Panc1 (cell line): ENCODE measurements around the gene LGALS14. TPM values are rescaled to one million over a fixed set of nuclear protein-coding genes. Genes with fewer than 3 reads are reported as not detected.

Experiments
- ATAC-seq: fragments of 200-7000 bp; cut with Tn5 transposase; 2 replicates; pipeline ENCODE4 v1.9.1; 2020; ENCODE audit warnings: mild to moderate bottlenecking, moderate library complexity
- BruUV-seq: library from RNA; stranded (reverse); fragments of 400-500 nt; replicated peaks from 2 replicates; lab custom pipeline; 2021; lab: Mats Ljungman, UMichigan
- CTCF ChIA-PET: fragments of 300-600 bp; sonication (Branson Sonifier 250); formaldehyde crosslinking; loops from one replicate; lab custom pipeline; 2022; ENCODE audit warnings: antibody characterized with exemption; lab: Charles Lee
- POLR2A ChIA-PET: fragments of 300-600 bp; sonication (Branson Sonifier 250); formaldehyde crosslinking; loops from one replicate; lab custom pipeline; 2022; ENCODE audit warnings: antibody characterized with exemption; lab: Charles Lee
- DNase-seq: peaks from one replicate; pipeline ENCODE4 v3.0.0-alpha.2; 2010; ENCODE audit warnings: low read depth, low spot score
- H3K27ac ChIP-seq: 2 replicates; pipeline ENCODE4 v1.5.1; 2011; ENCODE audit warnings: mild to moderate bottlenecking, low read length, inconsistent platforms
- H3K27me3 ChIP-seq: fragments of 200-500 bp; sonication (Bioruptor generic); 2 replicates; pipeline ENCODE4 v1.6.0; 2014; ENCODE audit warnings: low read length, inconsistent platforms; ENCODE audit not compliant: control insufficient read depth, insufficient read depth
- H3K36me3 ChIP-seq: fragments of 200-500 bp; sonication (Bioruptor generic); 2 replicates; pipeline ENCODE4 v1.5.1; 2014; ENCODE audit warnings: inconsistent platforms, mild to moderate bottlenecking, low read length, moderate library complexity; ENCODE audit not compliant: control insufficient read depth, insufficient read depth
- H3K4me1 ChIP-seq: 2 replicates; pipeline ENCODE4 v1.5.1; 2011; ENCODE audit warnings: inconsistent platforms, mild to moderate bottlenecking, low read length, moderate library complexity; ENCODE audit not compliant: control insufficient read depth, insufficient read depth
- H3K4me3 ChIP-seq, 2 experiments: 2 replicates each; pipeline ENCODE4 v1.5.1; 2011 to 2012; ENCODE audit warnings: low read depth in 2 of 2, low read length in 2 of 2, mild to moderate bottlenecking in 2 of 2, inconsistent platforms in 1 of 2, moderate library complexity in 1 of 2
- H3K9me3 ChIP-seq: fragments of 200-500 bp; sonication (Bioruptor generic); 2 replicates; pipeline ENCODE4 v1.5.1; 2014; ENCODE audit warnings: low read depth, mild to moderate bottlenecking, inconsistent platforms, low read length, moderate library complexity; ENCODE audit not compliant: control insufficient read depth, insufficient read depth
- CTCF ChIP-seq: fragments of 450-650 bp; IDR thresholded peaks from 2 replicates; pipeline ENCODE4 v1.5.1; 2017; ENCODE audit warnings: mild to moderate bottlenecking
- POLR2AphosphoS5 ChIP-seq: IDR thresholded peaks from 2 replicates; pipeline ENCODE4 v1.6.1; 2012; ENCODE audit warnings: mild to moderate bottlenecking, low read depth, low read length, moderate library complexity
- REST ChIP-seq, 2 experiments: IDR thresholded peaks; 2 replicates each; pipeline ENCODE4 v1.6.1; 2011 to 2012; ENCODE audit warnings: low read depth in 2 of 2, control low read depth in 1 of 2, low read length in 1 of 2, mild to moderate bottlenecking in 1 of 2, moderate library complexity in 1 of 2; ENCODE audit not compliant: insufficient read depth in 1 of 2
- SIN3A ChIP-seq: IDR thresholded peaks from 2 replicates; pipeline ENCODE4 v1.6.1; 2012; ENCODE audit warnings: low read depth, mild to moderate bottlenecking, low read length, moderate library complexity, borderline replicate concordance; ENCODE audit not compliant: insufficient read depth
- TCF7L2 ChIP-seq: IDR thresholded peaks from 2 replicates; pipeline ENCODE4 v1.6.1; 2011; ENCODE audit warnings: mild to moderate bottlenecking, low read depth, low read length, inconsistent platforms
- in situ Hi-C: cut with HindIII; loops from 2 replicates; pipeline ENCODE4 v1.10.0; 2016; ENCODE audit warnings: low sequenced_read_pairs, low pct_unique_long_range_greater_than_20kb
- intact Hi-C: fragments of 100-400 bp; cut with micrococcal nuclease; formaldehyde crosslinking; loops from one replicate; pipeline ENCODE4 v1.10.0; 2022; ENCODE audit not compliant: unreplicated experiment
- total RNA-seq: library from RNA; stranded (reverse); gene quantifications from one replicate; pipeline ENCODE4 v1.2.1, GENCODE V29; 2021; ENCODE audit not compliant: unreplicated experiment

The LGALS14 gene
- total RNA-seq, 1 experiment from 2014 or later: not detected

- peaks cover 88% of the 10 kb centered on the region for H3K27me3 ChIP-seq
Observed at GRCh38 chr19:39752795-39753194, 48.5 kb downstream of the LGALS14 start.

GRCh38 chr19:39754544-39754943, 50.3 kb downstream of the LGALS14 start:
- BruUV-seq: no TSS peak
- no peaks in the 10 kb centered on the region for H3K36me3 ChIP-seq
- H3K4me3 ChIP-seq: no peak overlapping the region
- ChIA-PET POLR2A (interaction anchor here (0.5 to 1.3 kb wide), 3 partner anchors 8 to 453 kb away, joined by 3 to 4 read pairs (median 3); no protein-coding TSS in a partner anchor), CTCF (no interaction called here)
- DNase-seq (no peak), ATAC-seq (no peak)
- intact Hi-C loops: no loop called here
- TF ChIP-seq REST (IDR thresholded peaks at IDR 0.05; ENCODE audit: insufficient read depth in 1 of 2, low read depth in 2 of 2, low read length in 1 of 2): no peak
- TF ChIP-seq SIN3A: no peak
- TF ChIP-seq TCF7L2: no peak
- TF ChIP-seq CTCF: no peak
- no peak for TF ChIP-seq POLR2AphosphoS5
- no peaks in the 10 kb centered on the region for H3K4me1 ChIP-seq
- H3K27ac ChIP-seq: no peak overlapping the region
- H3K9me3 ChIP-seq: no peaks in the 10 kb centered on the region
- peaks cover 90% of the 10 kb centered on the region for H3K27me3 ChIP-seq
- in situ Hi-C loops: no loop called here

More at GRCh38 chr19:39752795-39753194, 48.5 kb downstream of the LGALS14 start:
- in situ Hi-C loops: no loop called here
- Histone ChIP-seq H3K4me3 (no peak overlapping the region), H3K36me3 (no peaks in the 10 kb centered on the region), H3K27ac (no peak overlapping the region), H3K9me3 (no peaks in the 10 kb centered on the region), H3K4me1 (no peaks in the 10 kb centered on the region)
- TF ChIP-seq SIN3A (no peak), POLR2AphosphoS5 (no peak), CTCF (no peak), TCF7L2 (no peak), REST (IDR thresholded peaks at IDR 0.05; ENCODE audit: insufficient read depth in 1 of 2, low read depth in 2 of 2, low read length in 1 of 2) (no peak)
- no TSS peak for BruUV-seq
- intact Hi-C loops: no loop called here
- ATAC-seq (no peak; the same call in 1 of the 2 replicates), DNase-seq (no peak)
- ChIA-PET CTCF (interaction anchor here (0.5 to 1.0 kb wide), 3 partner anchors 28 to 563 kb away, joined by 3 to 4 read pairs (median 3); no protein-coding TSS in a partner anchor), POLR2A (interaction anchor here (0.7 kb wide), 1 partner anchor 244 kb away, joined by 4 read pairs; the partner anchor contains the start of gene ZNF546)
